Activated B cell treated with CpG ODN at 0.5 μM for 24 hours (primary cell): ENCODE measurements around the gene ASAP3. TPM values are rescaled to one million over a fixed set of nuclear protein-coding genes. Genes with fewer than 3 reads are reported as not detected.

ENCODE experiments used
- ATAC-seq: fragments of 200-7000 bp; cut with Tn5 transposase; one replicate; pipeline ENCODE4 v1.10.0; 2021; ENCODE audit warnings: low read depth, mild to moderate bottlenecking, moderate library complexity
- CTCF ChIA-PET: fragments of 350-600 bp; sonication (Branson Sonifier 250); formaldehyde crosslinking; loops from one replicate; lab custom pipeline; 2021; ENCODE audit warnings: antibody characterized with exemption; lab: Charles Lee
- POLR2A ChIA-PET: fragments of 350-600 bp; sonication (Branson Sonifier 250); formaldehyde crosslinking; loops from one replicate; lab custom pipeline; 2021; ENCODE audit warnings: antibody characterized with exemption; lab: Charles Lee
- DNase-seq: peaks from one replicate; pipeline ENCODE4 v3.0.0; 2022
- H3K27ac Mint-ChIP-seq: one replicate; pipeline ENCODE4 v1.8.0; 2020; ENCODE audit warnings: mixed read lengths
- H3K27me3 Mint-ChIP-seq: one replicate; pipeline ENCODE4 v1.8.0; 2021; ENCODE audit warnings: mixed read lengths
- H3K36me3 Mint-ChIP-seq: one replicate; pipeline ENCODE4 v1.8.0; 2021; ENCODE audit warnings: low read depth, mixed read lengths
- H3K4me1 Mint-ChIP-seq: one replicate; pipeline ENCODE4 v1.8.0; 2021; ENCODE audit warnings: mixed read lengths
- H3K4me3 Mint-ChIP-seq: one replicate; pipeline ENCODE4 v1.8.0; 2020; ENCODE audit warnings: mild to moderate bottlenecking, mixed read lengths
- H3K9me3 Mint-ChIP-seq: one replicate; pipeline ENCODE4 v1.8.0; 2020; ENCODE audit warnings: mixed read lengths
- intact Hi-C: fragments of 100-400 bp; cut with micrococcal nuclease; formaldehyde crosslinking; loops from one replicate; pipeline ENCODE4 v1.15.1; 2024
- total RNA-seq: library from RNA; stranded (reverse); gene quantifications from 2 replicates; pipeline ENCODE4 v1.2.3, GENCODE V29; 2022
- TF ChIP-seq, protein P1 (sequence below): fragments of 200-600 bp; IDR thresholded peaks from one replicate; pipeline ENCODE4 v1.8.0; 2022; ENCODE audit warnings: antibody characterized with exemption, mild to moderate bottlenecking

Gene ASAP3
- total RNA-seq, 1 donor from 2014 or later, result 3.1 TPM

- CTCF ChIA-PET, result no interaction called here
- POLR2A ChIA-PET, result no interaction called here
- Mint-ChIP-seq H3K9me3 (no peaks in the 10 kb centered on the region), H3K36me3 (peaks cover 1% of the 10 kb centered on the region), H3K27me3 (peaks cover 5% of the 10 kb centered on the region), H3K4me3 (no peak overlapping the region), H3K4me1 (no peaks in the 10 kb centered on the region), H3K27ac (no peak overlapping the region)
- intact Hi-C loops, result no loop called here
- ATAC-seq, result no peak
- TF ChIP-seq, protein P1, sequence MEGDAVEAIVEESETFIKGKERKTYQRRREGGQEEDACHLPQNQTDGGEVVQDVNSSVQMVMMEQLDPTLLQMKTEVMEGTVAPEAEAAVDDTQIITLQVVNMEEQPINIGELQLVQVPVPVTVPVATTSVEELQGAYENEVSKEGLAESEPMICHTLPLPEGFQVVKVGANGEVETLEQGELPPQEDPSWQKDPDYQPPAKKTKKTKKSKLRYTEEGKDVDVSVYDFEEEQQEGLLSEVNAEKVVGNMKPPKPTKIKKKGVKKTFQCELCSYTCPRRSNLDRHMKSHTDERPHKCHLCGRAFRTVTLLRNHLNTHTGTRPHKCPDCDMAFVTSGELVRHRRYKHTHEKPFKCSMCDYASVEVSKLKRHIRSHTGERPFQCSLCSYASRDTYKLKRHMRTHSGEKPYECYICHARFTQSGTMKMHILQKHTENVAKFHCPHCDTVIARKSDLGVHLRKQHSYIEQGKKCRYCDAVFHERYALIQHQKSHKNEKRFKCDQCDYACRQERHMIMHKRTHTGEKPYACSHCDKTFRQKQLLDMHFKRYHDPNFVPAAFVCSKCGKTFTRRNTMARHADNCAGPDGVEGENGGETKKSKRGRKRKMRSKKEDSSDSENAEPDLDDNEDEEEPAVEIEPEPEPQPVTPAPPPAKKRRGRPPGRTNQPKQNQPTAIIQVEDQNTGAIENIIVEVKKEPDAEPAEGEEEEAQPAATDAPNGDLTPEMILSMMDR, result no peak
- no peak for DNase-seq
These were observed 49.7 kb downstream of the ASAP3 start for GRCh38 chr1:23434260-23434775.

- Mint-ChIP-seq H3K9me3 (no peaks in the 10 kb centered on the region), H3K27me3 (peaks cover 5% of the 10 kb centered on the region), H3K36me3 (peaks cover 1% of the 10 kb centered on the region), H3K27ac (no peak overlapping the region), H3K4me1 (no peaks in the 10 kb centered on the region), H3K4me3 (no peak overlapping the region)
- intact Hi-C loops, result no loop called here
- DNase-seq (no peak), ATAC-seq (no peak)
- ChIA-PET CTCF (no interaction called here), POLR2A (no interaction called here)
- TF ChIP-seq, protein P1, result no peak
These were observed 50.9 kb downstream of the ASAP3 start for GRCh38 chr1:23433122-23433521.

DNA sequence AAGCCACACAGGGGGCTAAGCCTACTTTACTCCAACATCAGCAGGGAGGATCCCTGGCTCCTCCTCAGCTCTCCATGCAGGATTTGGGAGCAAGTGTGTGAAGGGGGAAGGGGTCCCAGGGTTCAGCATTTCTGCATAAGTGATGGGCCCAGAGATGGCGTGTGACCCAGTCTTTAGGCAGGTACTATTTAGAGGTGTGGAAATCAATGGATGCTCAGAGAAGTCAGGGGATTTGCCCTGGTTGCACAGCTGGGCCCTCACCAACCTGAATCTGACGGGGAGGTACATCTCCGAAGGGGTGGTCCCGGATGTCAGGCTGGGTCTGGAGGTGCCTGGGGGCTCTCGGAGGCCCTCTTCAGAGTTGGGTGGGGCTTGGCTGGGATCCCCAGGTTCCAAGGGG, 52.5 kb downstream of the ASAP3 start:
- no peak for DNase-seq
- H3K27ac Mint-ChIP-seq, result no peak overlapping the region
- H3K9me3 Mint-ChIP-seq, result no peaks in the 10 kb centered on the region
- TF ChIP-seq, protein P1, result no peak
- ATAC-seq, result no peak
- peaks cover 9% of the 10 kb centered on the region for H3K27me3 Mint-ChIP-seq
- POLR2A ChIA-PET, result no interaction called here
- H3K36me3 Mint-ChIP-seq, result peaks cover 1% of the 10 kb centered on the region
- H3K4me3 Mint-ChIP-seq, result no peak overlapping the region
- intact Hi-C loops, result no loop called here
- CTCF ChIA-PET, result no interaction called here
- H3K4me1 Mint-ChIP-seq, result no peaks in the 10 kb centered on the region

GRCh38 chr1:23430803-23431202, 53.2 kb downstream of the ASAP3 start:
- Mint-ChIP-seq H3K4me3 (no peak overlapping the region), H3K36me3 (peaks cover 1% of the 10 kb centered on the region), H3K9me3 (no peaks in the 10 kb centered on the region), H3K27ac (no peak overlapping the region), H3K4me1 (no peaks in the 10 kb centered on the region), H3K27me3 (peaks cover 15% of the 10 kb centered on the region)
- TF ChIP-seq, protein P1, result no peak
- ChIA-PET CTCF (no interaction called here), POLR2A (no interaction called here)
- no peak for DNase-seq
- no peak for ATAC-seq
- intact Hi-C loops, result no loop called here

- ChIA-PET CTCF (no interaction called here), POLR2A (interaction anchor here (0.5 kb wide), 1 partner anchor 58 kb away, joined by 3 read pairs; no protein-coding TSS in a partner anchor)
- peaks cover 8% of the 10 kb centered on the region for H3K4me1 Mint-ChIP-seq
- H3K4me3 Mint-ChIP-seq, result no peak overlapping the region
- H3K27ac Mint-ChIP-seq, result no peak overlapping the region
- ATAC-seq (no peak), DNase-seq (no peak)
- no peaks in the 10 kb centered on the region for H3K36me3 Mint-ChIP-seq
- TF ChIP-seq, protein P1, result no peak
- intact Hi-C loops, result no loop called here
- peaks cover 23% of the 10 kb centered on the region for H3K27me3 Mint-ChIP-seq
- no peaks in the 10 kb centered on the region for H3K9me3 Mint-ChIP-seq
These were observed 55.7 kb downstream of the ASAP3 start for GRCh38 chr1:23428136-23428905.
